B cell (primary cell): ENCODE results near the gene PAH. TPM values are rescaled to one million over a fixed set of nuclear protein-coding genes. Genes with fewer than 3 reads are reported as not detected.
A peak's percentile ranks its signal among the peaks of the same experiment; 100 is the strongest.

Experiments
- ATAC-seq: fragments of 200-7000 bp; cut with Tn5 transposase; one replicate; pipeline ENCODE4 v1.10.0; 2021; ENCODE audit warnings: low read depth, mild to moderate bottlenecking, moderate number of reproducible peaks, moderate library complexity
- CTCF ChIA-PET: fragments of 350-600 bp; sonication (Branson Sonifier 250); formaldehyde crosslinking; loops from one replicate; lab custom pipeline; 2021; ENCODE audit warnings: antibody characterized with exemption, inconsistent platforms; lab: Charles Lee
- POLR2A ChIA-PET: fragments of 350-600 bp; sonication (Branson Sonifier 250); formaldehyde crosslinking; loops from one replicate; lab custom pipeline; 2021; ENCODE audit warnings: antibody characterized with exemption; lab: Charles Lee
- DNase-seq: peaks from one replicate; pipeline ENCODE4 v3.0.0; 2013
- H2AFZ ChIP-seq: 2 replicates; pipeline ENCODE4 v1.6.1; 2012; ENCODE audit warnings: mild to moderate bottlenecking, low read depth, low read length; ENCODE audit not compliant: insufficient read depth, poor library complexity, severe bottlenecking
- H3K27ac ChIP-seq, 2 donors: 1 replicate in 1 of 2; 2 replicates in 1 of 2; pipeline ENCODE4 v1.5.1; 2012 to 2013; ENCODE audit warnings: low read length in 2 of 2, mild to moderate bottlenecking in 2 of 2, moderate library complexity in 1 of 2
- H3K27me3 ChIP-seq, 4 experiments: fragments of 200-600 bp in 1 of 4; sonication (generic) in 1 of 4; replicated peaks in 1 of 4; 1 replicate in 2 of 4; 2 replicates in 2 of 4; pipeline versions ENCODE4 v1.6.1 to v1.7.0; 2013 to 2016; ENCODE audit warnings: low read length in 3 of 4, mild to moderate bottlenecking in 2 of 4, mixed read lengths in 1 of 4, moderate library complexity in 1 of 4; ENCODE audit not compliant: insufficient read depth in 4 of 4, control insufficient read depth in 3 of 4; ENCODE audit errors: control extremely low read depth in 1 of 4
- H3K36me3 ChIP-seq, 2 experiments: replicated peaks in 1 of 2; 1 replicate in 1 of 2; 2 replicates in 1 of 2; pipeline versions ENCODE4 v1.6.1 to v1.7.1; 2013; ENCODE audit warnings: low read length in 1 of 2; ENCODE audit not compliant: insufficient read depth in 2 of 2, control insufficient read depth in 1 of 2; ENCODE audit errors: control extremely low read depth in 1 of 2, extremely low read depth in 1 of 2
- H3K4me1 ChIP-seq, 2 donors: fragments of 200-600 bp in 1 of 2; sonication (generic) in 1 of 2; 1 replicate in 1 of 2; 2 replicates in 1 of 2; pipeline versions ENCODE4 v1.5.1 to v1.6.1; 2013 to 2017; ENCODE audit warnings: low read length in 2 of 2; ENCODE audit not compliant: control insufficient read depth in 2 of 2, insufficient read depth in 2 of 2
- H3K4me2 ChIP-seq: replicated peaks from 2 replicates; pipeline ENCODE3; 2012; ENCODE audit warnings: mild to moderate bottlenecking, low read depth, low read length; ENCODE audit not compliant: poor library complexity, severe bottlenecking
- H3K4me3 ChIP-seq, 5 experiments: fragments of 200-600 bp in 1 of 5; sonication (generic) in 1 of 5; 1 replicate in 3 of 5; 2 replicates in 2 of 5; pipeline versions ENCODE4 v1.5.1 to v1.7.0; 2011 to 2016; ENCODE audit warnings: low read length in 4 of 5, mild to moderate bottlenecking in 4 of 5, low read depth in 2 of 5, control low read depth in 1 of 5, moderate library complexity in 1 of 5; ENCODE audit not compliant: insufficient read depth in 1 of 5; ENCODE audit errors: control extremely low read depth in 1 of 5, extremely low read depth in 1 of 5
- H3K79me2 ChIP-seq: fragments of 200-600 bp; sonication (generic); one replicate; pipeline ENCODE4 v1.6.0; 2016; ENCODE audit warnings: low read length; ENCODE audit not compliant: control insufficient read depth, insufficient read depth
- H3K9ac ChIP-seq: fragments of 200-600 bp; sonication (generic); 2 replicates; pipeline ENCODE4 v1.6.1; 2017; ENCODE audit warnings: mild to moderate bottlenecking, low read length, moderate library complexity
- H3K9me3 ChIP-seq, 3 donors: one replicate each; pipeline versions ENCODE4 v1.6.1 to v1.7.1; 2013; ENCODE audit warnings: low read length in 2 of 3; ENCODE audit not compliant: control insufficient read depth in 2 of 3, insufficient read depth in 1 of 3; ENCODE audit errors: control extremely low read depth in 1 of 3
- H4K20me1 ChIP-seq: 2 replicates; pipeline ENCODE4 v1.6.0; 2012; ENCODE audit warnings: mild to moderate bottlenecking, low read length; ENCODE audit not compliant: insufficient read depth, control insufficient read depth, poor library complexity, severe bottlenecking
- H3K27ac Mint-ChIP-seq: one replicate; pipeline ENCODE4 v1.8.0; 2021; ENCODE audit warnings: mixed read lengths
- H3K27me3 Mint-ChIP-seq: one replicate; pipeline ENCODE4 v1.8.0; 2021; ENCODE audit warnings: mixed read lengths
- H3K4me1 Mint-ChIP-seq: one replicate; pipeline ENCODE4 v1.8.0; 2021; ENCODE audit warnings: mixed read lengths
- H3K4me3 Mint-ChIP-seq: one replicate; pipeline ENCODE4 v1.8.0; 2021; ENCODE audit warnings: mixed read lengths
- H3K9me3 Mint-ChIP-seq: one replicate; pipeline ENCODE4 v1.8.0; 2022; ENCODE audit warnings: mixed read lengths; ENCODE audit not compliant: insufficient read depth
- CTCF ChIP-seq: fragments of 200-600 bp; IDR thresholded peaks from one replicate; pipeline ENCODE4 v1.8.0; 2022; ENCODE audit warnings: antibody characterized with exemption, mild to moderate bottlenecking
- EZH2 ChIP-seq: IDR thresholded peaks from 2 replicates; pipeline ENCODE4 v1.6.1; 2012; ENCODE audit warnings: borderline replicate concordance, low read depth, mild to moderate bottlenecking, moderate library complexity, low read length; ENCODE audit not compliant: insufficient read depth, poor library complexity, severe bottlenecking
- WGBS: methylation state at CpG from one replicate; pipeline ENCODE4 v1.1.5; 2013; ENCODE audit warnings: missing lambda C conversion rate; ENCODE audit not compliant: insufficient coverage; 5-methylcytosine and 5-hydroxymethylcytosine counted together
- intact Hi-C: fragments of 100-400 bp; cut with micrococcal nuclease; formaldehyde crosslinking; loops from one replicate; pipeline ENCODE4 v1.10.0; 2022
- polyA plus RNA-seq: library from polyadenylated mRNA; depleted of rRNA; stranded (reverse); fragments of >200 nt; gene quantifications from 2 replicates; pipeline ENCODE4 v1.2.3, GENCODE V29; 2012
- total RNA-seq, 2 donors: library from RNA; stranded (reverse); fragments of 120-200 nt in 1 of 2; gene quantifications; 1 replicate in 1 of 2; 2 replicates in 1 of 2; pipeline versions ENCODE4 v1.2.3 to v1.2.4, GENCODE V29; 2013 to 2022

Gene PAH
- total and polyA plus RNA-seq, 2 donors (not counting 1 experiment from before 2014, with no cell fraction given): 0.25 TPM; not detected in 1

- H3K79me2 ChIP-seq: no peaks in the 10 kb centered on the region
- no peak overlapping the region for H3K27ac ChIP-seq
- H3K36me3 ChIP-seq: no peaks in the 10 kb centered on the region
- H3K4me3 ChIP-seq: no peak overlapping the region
- H2AFZ ChIP-seq: no peak overlapping the region
- ChIA-PET POLR2A (no interaction called here), CTCF (interaction anchor here (0.6 to 7.7 kb wide), 28 partner anchors 8 to 626 kb away, joined by 3 to 260 read pairs (median 4); partner anchors contain the start of gene C12orf42)
- H3K9me3 ChIP-seq: no peaks in the 10 kb centered on the region
- Mint-ChIP-seq H3K27me3 (peaks cover 57% of the 10 kb centered on the region), H3K9me3 (no peaks in the 10 kb centered on the region), H3K4me1 (peaks cover 9% of the 10 kb centered on the region), H3K27ac (no peak overlapping the region), H3K4me3 (no peak overlapping the region)
- DNase-seq (peak; percentile 72), ATAC-seq (peak; percentile 57)
- H3K9ac ChIP-seq: no peak overlapping the region
- WGBS: 4% methylated on average over 10 of the region's 11 CpGs
- H3K27me3 ChIP-seq: peaks cover 0 to 41% (median 24%) of the 10 kb centered on the region in 4 experiments
- TF ChIP-seq EZH2 (no peak), CTCF (peak; percentile 99)
- no peaks in the 10 kb centered on the region for H4K20me1 ChIP-seq
- H3K4me1 ChIP-seq: peaks cover 10 to 13% of the 10 kb centered on the region in 2 donors
- no peak overlapping the region for H3K4me2 ChIP-seq
- intact Hi-C loops: loop anchor here (1.0 to 2.0 kb wide), 4 partner anchors 66 to 599 kb away; no protein-coding TSS in a partner anchor
Measured at GRCh38 chr12:102948941-102949352, 31.9 kb upstream of the PAH start.

GRCh38 chr12:102946042-102946441 lies 29.0 kb upstream of the PAH start:
- H3K9me3 ChIP-seq: no peaks in the 10 kb centered on the region
- no peak overlapping the region for H3K27ac ChIP-seq
- no peaks in the 10 kb centered on the region for H3K36me3 ChIP-seq
- no peak overlapping the region for H2AFZ ChIP-seq
- no peak overlapping the region for H3K27ac Mint-ChIP-seq
- ChIA-PET CTCF (interaction anchor here (0.6 to 7.7 kb wide), 2 partner anchors 36 to 602 kb away, joined by 3 to 260 read pairs; no protein-coding TSS in a partner anchor), POLR2A (no interaction called here)
- H3K9ac ChIP-seq: no peak overlapping the region
- no peak overlapping the region for H3K4me3 Mint-ChIP-seq
- H4K20me1 ChIP-seq: no peaks in the 10 kb centered on the region
- no peak overlapping the region for H3K4me2 ChIP-seq
- ATAC-seq: no peak
- peaks cover 7% of the 10 kb centered on the region for H3K4me1 Mint-ChIP-seq
- no peaks in the 10 kb centered on the region for H3K79me2 ChIP-seq
- no peak for TF ChIP-seq EZH2
- TF ChIP-seq CTCF: no peak
- peaks cover 51% of the 10 kb centered on the region for H3K27me3 Mint-ChIP-seq
- no peak overlapping the region for H3K4me3 ChIP-seq
- 53% methylated on average over 2 of the region's 2 CpGs for WGBS
- H3K27me3 ChIP-seq: peaks cover 0 to 20% (median 20%) of the 10 kb centered on the region in 4 experiments
- H3K9me3 Mint-ChIP-seq: peaks cover 3% of the 10 kb centered on the region
- DNase-seq: no peak
- peaks cover 8 to 12% of the 10 kb centered on the region in 2 donors for H3K4me1 ChIP-seq
- intact Hi-C loops: no loop called here
